A549 treated with AZD2906 at 1 μM for 4 hours (cell line): ENCODE measurements around the gene LELP1. TPM values are rescaled to one million over a fixed set of nuclear protein-coding genes. Genes with fewer than 3 reads are reported as not detected.

Source experiments
- total RNA-seq: library from RNA; stranded (reverse); fragments of 200-300 nt; extraction: Qiagen RNA extraction; gene quantifications from 5 replicates; pipeline ENCODE4 v1.2.3, GENCODE V29; 2022

The LELP1 gene
- total RNA-seq, result not detected in 5 replicates

DNA sequence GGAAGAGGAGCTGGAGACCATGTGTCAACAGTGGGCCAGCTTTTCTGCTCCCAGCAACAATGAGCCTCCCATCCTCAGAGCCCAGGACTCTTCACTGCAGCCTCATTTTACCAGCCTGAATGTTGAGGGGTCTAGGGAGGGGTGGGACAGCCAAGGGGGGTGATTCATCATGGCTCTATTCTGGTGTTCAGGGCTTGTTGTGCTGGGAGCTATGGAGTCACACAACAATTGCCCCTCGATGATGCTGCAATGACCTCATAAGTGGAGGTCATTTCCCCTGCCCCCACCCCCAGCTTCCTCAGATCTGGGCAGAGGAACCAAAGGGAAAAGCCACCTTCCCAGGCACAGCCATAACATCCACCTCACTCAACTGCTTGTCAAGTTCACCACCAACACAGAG, at the start of gene LELP1:
Gene LELP1, plus strand, starts transcription at position 301 of the 400 bp plus-strand sequence. CDS start 1,278 bp downstream, outside the sequence.

DNA sequence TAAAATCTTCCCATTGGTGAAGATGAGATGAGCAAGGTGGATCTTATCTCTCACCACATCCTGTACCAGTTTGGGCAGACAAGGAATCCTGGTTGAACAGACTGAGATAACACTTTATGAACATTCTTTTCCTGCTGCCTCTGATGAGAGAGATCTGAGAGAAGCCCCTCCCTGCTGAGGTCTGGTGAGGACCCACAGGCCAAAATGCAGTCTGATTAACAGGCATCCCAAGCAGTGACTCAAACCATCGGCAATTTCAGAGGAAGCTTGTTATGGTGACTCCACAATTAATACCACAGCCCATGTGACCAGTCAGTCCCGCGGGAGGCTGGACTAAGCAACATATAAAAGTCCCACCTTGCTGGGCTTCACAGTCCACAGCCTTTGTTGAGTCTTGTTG, 14.0 kb downstream of the LELP1 start, which contains the start of gene PRR9:
Gene PRR9, plus strand, starts transcription at position 373 of the 400 bp plus-strand sequence. CDS start 561 bp downstream, outside the sequence.

Other genes with a start within 250 kb of the LELP1 start
- not detected in 5 replicates for gene SPRR4, start 232.8 kb upstream of the LELP1 start, total RNA-seq
- gene SPRR1A, start 219.3 kb upstream of the LELP1 start, total RNA-seq, result not detected in 5 replicates
- not detected in 5 replicates for gene SPRR3, start 201.7 kb upstream of the LELP1 start, total RNA-seq
- gene SPRR1B, start 172.2 kb upstream of the LELP1 start, total RNA-seq, result not detected in 5 replicates
- gene SPRR2D, start 162.3 kb upstream of the LELP1 start, total RNA-seq, result not detected in 5 replicates
- gene SPRR2A, start 145.9 kb upstream of the LELP1 start, total RNA-seq, result not detected in 5 replicates
- gene SPRR2B, start 131.8 kb upstream of the LELP1 start, total RNA-seq, result not detected in 5 replicates
- gene SPRR2E, start 108.9 kb upstream of the LELP1 start, total RNA-seq, result not detected in 5 replicates
- not detected in 5 replicates for gene SPRR2F, start 89.9 kb upstream of the LELP1 start, total RNA-seq
- gene SPRR2G, start 52.5 kb upstream of the LELP1 start, total RNA-seq, result not detected in 5 replicates
- gene PRR9, start 14.2 kb downstream of the LELP1 start, total RNA-seq, result 0.05 TPM in 1 of 5 replicates, not detected in the others
- gene LORICRIN, start 56.3 kb downstream of the LELP1 start, total RNA-seq, result 0.06 TPM in 1 of 5 replicates, not detected in the others
- not detected in 5 replicates for gene PGLYRP3, start 109.5 kb downstream of the LELP1 start, total RNA-seq
- not detected in 5 replicates for gene PGLYRP4, start 145.4 kb downstream of the LELP1 start, total RNA-seq
- 0.45 to 0.90 TPM (median 0.59 TPM) in 5 replicates for gene S100A9, start 154.4 kb downstream of the LELP1 start, total RNA-seq
- gene S100A12, start 172.2 kb downstream of the LELP1 start, total RNA-seq, result not detected in 5 replicates
- gene S100A8, start 187.6 kb downstream of the LELP1 start, total RNA-seq, result not detected in 5 replicates
- gene S100A7A, start 213.1 kb downstream of the LELP1 start, total RNA-seq, result not detected in 5 replicates